Neural crest cell (in vitro differentiated cells): Measurements from ENCODE around the gene SPC25. TPM values are rescaled to one million over a fixed set of nuclear protein-coding genes. Genes with fewer than 3 reads are reported as not detected.

ENCODE experiments used
- DNase-seq: peaks from one replicate; pipeline ENCODE4 v3.0.0; 2021; ENCODE audit warnings: low read depth, mixed read lengths, low spot score
- H3K27ac Mint-ChIP-seq: one replicate; pipeline ENCODE4 v1.8.0; 2021; ENCODE audit warnings: mild to moderate bottlenecking, mixed read lengths; ENCODE audit not compliant: unreplicated experiment
- H3K27me3 Mint-ChIP-seq: 2 replicates; pipeline ENCODE4 v1.8.0; 2021; ENCODE audit warnings: low read depth, mild to moderate bottlenecking, mixed read lengths
- H3K36me3 Mint-ChIP-seq: 2 replicates; pipeline ENCODE4 v1.8.0; 2021; ENCODE audit warnings: low read depth, mild to moderate bottlenecking, mixed read lengths
- H3K4me1 Mint-ChIP-seq: 2 replicates; pipeline ENCODE4 v1.8.0; 2021; ENCODE audit warnings: mixed read lengths
- H3K4me3 Mint-ChIP-seq: one replicate; pipeline ENCODE4 v1.8.0; 2021; ENCODE audit warnings: mild to moderate bottlenecking, mixed read lengths
- H3K9me3 Mint-ChIP-seq: 2 replicates; pipeline ENCODE4 v1.8.0; 2021; ENCODE audit warnings: mixed read lengths
- CTCF ChIP-seq: fragments of 200-600 bp; sonication (generic); conservative IDR thresholded peaks from 2 replicates; pipeline ENCODE4 v1.5.0; 2021; ENCODE audit warnings: antibody characterized with exemption, mild to moderate bottlenecking
- total RNA-seq: library from RNA; stranded (reverse); gene quantifications from 2 replicates; pipeline ENCODE4 v1.2.1, GENCODE V29; 2021

Gene SPC25
- total RNA-seq, 1 donor from 2014 or later, result 39.3 TPM

- H3K27ac Mint-ChIP-seq, result no peak overlapping the region
- H3K4me1 Mint-ChIP-seq, result peaks cover 16% of the 10 kb centered on the region
- no peak overlapping the region for H3K4me3 Mint-ChIP-seq
- H3K27me3 Mint-ChIP-seq, result peaks cover 6% of the 10 kb centered on the region
- H3K36me3 Mint-ChIP-seq, result peaks cover 2% of the 10 kb centered on the region
- DNase-seq, result no peak
- no peak for TF ChIP-seq CTCF
- peaks cover 3% of the 10 kb centered on the region for H3K9me3 Mint-ChIP-seq
Measured at GRCh38 chr2:168910330-168910729, 20.1 kb upstream of the SPC25 start.

- Mint-ChIP-seq H3K27ac (no peak overlapping the region), H3K36me3 (peaks cover 2% of the 10 kb centered on the region), H3K4me1 (peaks cover 7% of the 10 kb centered on the region), H3K9me3 (no peaks in the 10 kb centered on the region), H3K4me3 (no peak overlapping the region), H3K27me3 (peaks cover 6% of the 10 kb centered on the region)
- DNase-seq, result no peak
- TF ChIP-seq CTCF, result no peak
Measured at GRCh38 chr2:168907940-168908662, 17.9 kb upstream of the SPC25 start.

GRCh38 chr2:168904358-168904757 lies 14.1 kb upstream of the SPC25 start:
- TF ChIP-seq CTCF, result no peak
- Mint-ChIP-seq H3K27ac (no peak overlapping the region), H3K27me3 (no peaks in the 10 kb centered on the region), H3K4me1 (peaks cover 7% of the 10 kb centered on the region), H3K36me3 (peaks cover 2% of the 10 kb centered on the region), H3K4me3 (no peak overlapping the region), H3K9me3 (no peaks in the 10 kb centered on the region)
- DNase-seq, result no peak

GRCh38 chr2:168903888-168904287 lies 13.7 kb upstream of the SPC25 start:
- no peaks in the 10 kb centered on the region for H3K9me3 Mint-ChIP-seq
- peaks cover 2% of the 10 kb centered on the region for H3K36me3 Mint-ChIP-seq
- H3K4me1 Mint-ChIP-seq, result peaks cover 7% of the 10 kb centered on the region
- DNase-seq, result no peak
- no peak overlapping the region for H3K4me3 Mint-ChIP-seq
- no peaks in the 10 kb centered on the region for H3K27me3 Mint-ChIP-seq
- TF ChIP-seq CTCF, result no peak
- no peak overlapping the region for H3K27ac Mint-ChIP-seq

GRCh38 chr2:168901003-168901402 lies 10.8 kb upstream of the SPC25 start, which contains the start of gene G6PC2:
TSS of gene G6PC2 (plus strand) at chr2:168901291. CDS start at chr2:168901332, 41 bp downstream.
- no peak within 1 kb of the TSS for H3K4me3 Mint-ChIP-seq
- DNase-seq, result no peak
- H3K4me1 Mint-ChIP-seq, result no peaks in the 10 kb centered on the region
- H3K36me3 Mint-ChIP-seq, result no peaks in the 10 kb centered on the region
- no peaks in the 10 kb centered on the region for H3K27me3 Mint-ChIP-seq
- H3K27ac Mint-ChIP-seq, result no peak within 1 kb of the TSS
- no peak for TF ChIP-seq CTCF
- no peaks in the 10 kb centered on the region for H3K9me3 Mint-ChIP-seq
